Testis (tissue), 3 donors: ENCODE measurements around the gene OR1S2. TPM values are rescaled to one million over a fixed set of nuclear protein-coding genes. Genes with fewer than 3 reads are reported as not detected.

Experiments
- DNase-seq: peaks from one replicate; pipeline ENCODE4 v3.0.0-alpha.2; 2019
- H3K27ac ChIP-seq, 2 donors: fragments of 200-600 bp; sonication (generic); one replicate each; pipeline ENCODE4 v1.5.1; 2019
- H3K27me3 ChIP-seq: fragments of 200-600 bp; sonication (generic); one replicate; pipeline ENCODE4 v1.5.1; 2019
- H3K36me3 ChIP-seq: fragments of 200-600 bp; sonication (generic); one replicate; pipeline ENCODE4 v1.5.1; 2017; ENCODE audit warnings: low read depth; ENCODE audit errors: missing control alignments
- H3K4me1 ChIP-seq: fragments of 200-600 bp; sonication (generic); one replicate; pipeline ENCODE4 v1.5.1; 2019
- H3K4me3 ChIP-seq, 2 donors: fragments of 200-600 bp; sonication (generic); one replicate each; pipeline ENCODE4 v1.5.1; 2017 to 2019
- H3K9me3 ChIP-seq: fragments of 200-600 bp; sonication (generic); one replicate; pipeline ENCODE4 v1.5.1; 2017
- CTCF ChIP-seq, 3 experiments: fragments of 450-650 bp in 2 of 3; fragments of 200-600 bp in 1 of 3; sonication (generic) in 1 of 3; IDR thresholded peaks; one replicate each; pipeline ENCODE4 v1.5.1; 2016 to 2019; ENCODE audit warnings: antibody characterized with exemption in 3 of 3, mild to moderate bottlenecking in 2 of 3, moderate library complexity in 1 of 3
- POLR2A ChIP-seq: fragments of 450-650 bp; IDR thresholded peaks from one replicate; pipeline ENCODE4 v1.6.1; 2017; ENCODE audit warnings: antibody characterized with exemption, mild to moderate bottlenecking, moderate library complexity
- WGBS, 2 donors: methylation state at CpG; one replicate each; pipeline ENCODE4 v1.1.5; 2018; 5-methylcytosine and 5-hydroxymethylcytosine counted together
- intact Hi-C: fragments of 100-400 bp; cut with DNase I; formaldehyde crosslinking; loops from one replicate; pipeline ENCODE4 v1.15.1; 2023; ENCODE audit warnings: low total_unique reads
- polyA plus RNA-seq: library from polyadenylated mRNA; stranded (reverse); fragments of 350-450 nt; fragmentation: Illumina TruSeq; extraction: RNeasy Lipid Tissue Mini Kit (QIAGEN cat#74804); gene quantifications from one replicate; pipeline ENCODE4 v1.2.3, GENCODE V29; 2014; ENCODE audit warnings: low read depth, low replicate concordance; ENCODE audit not compliant: insufficient read depth
- total RNA-seq, 2 donors: library from RNA; depleted of rRNA; stranded (reverse); fragments of >200 nt; gene quantifications; one replicate each; pipeline ENCODE4 v1.2.3, GENCODE V29; 2016

OR1S2 gene
- total and polyA plus RNA-seq, 3 donors from 2014 or later, result not detected

DNA sequence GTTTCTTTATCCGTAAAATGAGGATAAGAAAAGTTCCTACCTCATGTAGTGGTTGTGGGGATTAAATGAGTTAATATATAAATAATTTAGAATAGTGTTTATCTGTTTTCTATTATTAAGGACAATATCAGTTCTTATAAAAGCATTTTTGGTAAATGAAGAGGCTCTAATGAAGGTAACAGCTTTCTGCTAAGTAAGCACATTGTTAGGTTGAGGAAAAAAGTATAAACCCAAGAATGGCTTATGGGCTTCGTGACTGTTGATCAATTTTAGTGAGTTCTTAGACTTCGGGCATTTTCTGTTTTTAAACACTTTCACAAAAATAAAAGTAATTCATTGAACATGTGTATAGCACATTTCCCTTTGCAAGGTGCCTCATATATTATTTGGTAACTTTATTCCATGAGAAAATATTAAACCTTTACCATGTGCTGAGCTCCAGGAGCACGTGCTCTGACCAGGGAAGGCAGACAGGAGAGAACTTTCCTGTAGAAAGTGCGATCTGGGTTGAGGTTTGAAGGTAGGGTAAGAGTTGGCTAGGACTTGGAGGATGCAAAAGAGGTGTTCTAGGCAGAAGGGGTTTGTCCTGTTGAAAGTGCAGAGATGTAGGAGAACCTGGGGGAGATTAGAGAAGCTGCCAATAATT is 26.4 kb downstream of the OR1S2 start:
- TF ChIP-seq CTCF (IDR thresholded peaks at IDR 0.05) (no peak), POLR2A (no peak)
- Histone ChIP-seq H3K27ac (no peak overlapping the region), H3K9me3 (no peaks in the 10 kb centered on the region), H3K4me1 (no peaks in the 10 kb centered on the region), H3K27me3 (no peaks in the 10 kb centered on the region), H3K36me3 (no peaks in the 10 kb centered on the region), H3K4me3 (no peak overlapping the region)
- DNase-seq, result no peak
- 84 to 86% methylated on average over 5 of the region's 5 CpGs for WGBS, 2 donors
- intact Hi-C loops, result no loop called here

- no peaks in the 10 kb centered on the region for H3K36me3 ChIP-seq
- H3K27ac ChIP-seq, result no peak overlapping the region
- 64 to 70% methylated on average over 7 of the region's 7 CpGs for WGBS, 2 donors
- no peak for DNase-seq
- no peaks in the 10 kb centered on the region for H3K9me3 ChIP-seq
- no peak for TF ChIP-seq CTCF (IDR thresholded peaks at IDR 0.05)
- no peak for TF ChIP-seq POLR2A
- H3K27me3 ChIP-seq, result no peaks in the 10 kb centered on the region
- intact Hi-C loops, result no loop called here
- no peak overlapping the region for H3K4me3 ChIP-seq
- H3K4me1 ChIP-seq, result no peaks in the 10 kb centered on the region
Observed at GRCh38 chr11:58165504-58166106, 38.3 kb downstream of the OR1S2 start.

GRCh38 chr11:58164990-58165389 is 39.0 kb downstream of the OR1S2 start:
- intact Hi-C loops, result no loop called here
- Histone ChIP-seq H3K36me3 (no peaks in the 10 kb centered on the region), H3K9me3 (no peaks in the 10 kb centered on the region), H3K27ac (no peak overlapping the region), H3K4me3 (no peak overlapping the region), H3K27me3 (no peaks in the 10 kb centered on the region), H3K4me1 (no peaks in the 10 kb centered on the region)
- TF ChIP-seq POLR2A (no peak), CTCF (IDR thresholded peaks at IDR 0.05) (no peak)
- WGBS, 2 donors, result 57 to 68% methylated on average over 1 of the region's 1 CpG
- DNase-seq, result no peak

DNA sequence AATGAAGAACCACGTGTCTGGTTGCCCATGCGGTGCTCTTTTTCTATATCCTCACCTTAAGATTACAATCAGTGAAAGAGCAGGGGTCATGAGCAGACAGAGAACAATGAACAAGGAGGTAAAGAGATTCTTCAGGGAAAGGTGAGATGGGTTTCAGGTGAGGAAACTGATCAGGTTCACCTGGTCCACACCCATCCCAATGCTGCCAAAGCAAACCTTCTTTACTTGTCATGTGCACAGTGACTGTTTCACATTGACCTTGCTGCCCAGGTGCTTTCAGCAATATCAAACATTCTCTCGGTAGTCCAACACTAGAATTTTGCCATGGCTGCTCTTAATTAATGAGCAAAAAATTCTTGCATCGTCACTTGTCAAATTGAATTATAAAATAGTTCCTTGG is 39.6 kb downstream of the OR1S2 start:
- WGBS, 2 donors, result 79 to 83% methylated on average over 4 of the region's 4 CpGs
- no peak for TF ChIP-seq CTCF (IDR thresholded peaks at IDR 0.05)
- TF ChIP-seq POLR2A, result no peak

More for the DNA sequence above, 39.6 kb downstream of the OR1S2 start:
- no peaks in the 10 kb centered on the region for H3K36me3 ChIP-seq
- H3K4me1 ChIP-seq, result no peaks in the 10 kb centered on the region
- no peak overlapping the region for H3K4me3 ChIP-seq
- no peaks in the 10 kb centered on the region for H3K27me3 ChIP-seq
- no peak for DNase-seq
- no peaks in the 10 kb centered on the region for H3K9me3 ChIP-seq
- H3K27ac ChIP-seq, result no peak overlapping the region
- intact Hi-C loops, result no loop called here

Other genes with a start within 250 kb of the OR1S2 start
- under 1 TPM; 0.12 to 0.71 TPM for gene OR9Q1, start 180.3 kb downstream of the OR1S2 start, total RNA-seq
- gene OR9Q1, start 180.3 kb downstream of the OR1S2 start, polyA plus RNA-seq, result 0.15 TPM
- under 1 TPM in 1 of 2 donors, not detected in 1; 0.31 TPM for gene OR6Q1, start 173.2 kb downstream of the OR1S2 start, total RNA-seq
- gene OR6Q1, start 173.2 kb downstream of the OR1S2 start, polyA plus RNA-seq, result not detected
- gene OR9I1, start 78.6 kb downstream of the OR1S2 start, total RNA-seq, result not detected
- not detected for gene OR9I1, start 78.6 kb downstream of the OR1S2 start, polyA plus RNA-seq
- under 1 TPM; 0.16 to 0.43 TPM for gene OR9Q2, start 15.1 kb downstream of the OR1S2 start, total RNA-seq
- gene OR9Q2, start 15.1 kb downstream of the OR1S2 start, polyA plus RNA-seq, result not detected
- not detected for gene OR1S1, start 8.6 kb upstream of the OR1S2 start, total RNA-seq
- gene OR1S1, start 8.6 kb upstream of the OR1S2 start, polyA plus RNA-seq, result not detected
- not detected for gene OR10Q1, start 24.8 kb upstream of the OR1S2 start, total RNA-seq
- gene OR10Q1, start 24.8 kb upstream of the OR1S2 start, polyA plus RNA-seq, result not detected
- gene OR10W1, start 64.1 kb upstream of the OR1S2 start, total RNA-seq, result not detected
- gene OR10W1, start 64.1 kb upstream of the OR1S2 start, polyA plus RNA-seq, result not detected
- gene OR5B17, start 154.9 kb upstream of the OR1S2 start, total RNA-seq, result not detected
- not detected for gene OR5B17, start 154.9 kb upstream of the OR1S2 start, polyA plus RNA-seq
- gene OR5B3, start 202.7 kb upstream of the OR1S2 start, total RNA-seq, result not detected
- not detected for gene OR5B3, start 202.7 kb upstream of the OR1S2 start, polyA plus RNA-seq
- under 1 TPM; 0.47 to 0.62 TPM for gene OR5B2, start 224.0 kb upstream of the OR1S2 start, total RNA-seq
- gene OR5B2, start 224.0 kb upstream of the OR1S2 start, polyA plus RNA-seq, result not detected
- gene OR5B12, start 238.1 kb upstream of the OR1S2 start, total RNA-seq, result under 1 TPM in 1 of 2 donors, not detected in 1; 0.71 TPM
- not detected for gene OR5B12, start 238.1 kb upstream of the OR1S2 start, polyA plus RNA-seq